Activated CD8-positive, alpha-beta memory T cell treated with anti-CD3 and anti-CD28 coated beads for 36 hours (primary cell): ENCODE measurements around the gene PGAM2. TPM values are rescaled to one million over a fixed set of nuclear protein-coding genes. Genes with fewer than 3 reads are reported as not detected.
"Not testable (repeated sequence)": the region's sequence is repeated elsewhere in the genome, so short reads cannot be mapped to it uniquely, and the experiment has no call there.

Source experiments
- CTCF ChIA-PET: fragments of 350-600 bp; sonication (Branson Sonifier 250); formaldehyde crosslinking; loops from one replicate; lab custom pipeline; 2021; ENCODE audit warnings: antibody characterized with exemption; lab: Charles Lee
- POLR2A ChIA-PET: fragments of 350-600 bp; sonication (Branson Sonifier 250); formaldehyde crosslinking; loops from one replicate; lab custom pipeline; 2021; ENCODE audit warnings: antibody characterized with exemption; lab: Charles Lee
- total RNA-seq, 2 experiments: library from RNA; stranded (reverse); gene quantifications; one replicate each; pipeline ENCODE4 v1.2.3, GENCODE V29; 2021

PGAM2 gene
- total RNA-seq, 2 experiments from 2014 or later: not detected

- POLR2A ChIA-PET: interaction anchor here (0.6 to 1.1 kb wide), 5 partner anchors 11 to 446 kb away, joined by 3 to 7 read pairs (median 3); partner anchors contain the start of genes NUDCD3, PGAM2 and UBE2D4
- CTCF ChIA-PET: interaction anchor here (0.6 to 1.6 kb wide), 2 partner anchors 21 to 24 kb away, joined by 3 to 5 read pairs; partner anchors contain the start of gene PGAM2
Observed at GRCh38 chr7:44044315-44045225, 20.8 kb downstream of the PGAM2 start, which contains the start of gene DBNL. DBNL (plus strand) TSS chr7:44044702; CDS start chr7:44044738, 36 bp downstream.

- POLR2A ChIA-PET: interaction anchor here (0.7 to 1.1 kb wide), 4 partner anchors 21 to 446 kb away, joined by 3 to 7 read pairs (median 4); partner anchors contain the start of genes NUDCD3, PGAM2 and UBE2D4
- CTCF ChIA-PET: interaction anchor here (0.6 to 1.6 kb wide), 2 partner anchors 21 to 24 kb away, joined by 3 to 5 read pairs; partner anchors contain the start of gene PGAM2
Observed at GRCh38 chr7:44043902-44044301, 21.5 kb downstream of the PGAM2 start.

- CTCF ChIA-PET: interaction anchor here (0.7 kb wide), 1 partner anchor 27 kb away, joined by 4 read pairs; no protein-coding TSS in a partner anchor
- POLR2A ChIA-PET: interaction anchor here (0.6 kb wide), 1 partner anchor 34 kb away, joined by 3 read pairs; no protein-coding TSS in a partner anchor
Observed at GRCh38 chr7:44042221-44042620, 23.1 kb downstream of the PGAM2 start.

- CTCF ChIA-PET: not testable (repeated sequence)
Observed at GRCh38 chr7:44040493-44040891, 24.9 kb downstream of the PGAM2 start.

GRCh38 chr7:44039800-44040492, 25.4 kb downstream of the PGAM2 start:
- CTCF ChIA-PET, POLR2A ChIA-PET: not testable (repeated sequence)

More at GRCh38 chr7:44040493-44040891, 24.9 kb downstream of the PGAM2 start:
- POLR2A ChIA-PET: not testable (repeated sequence)

GRCh38 chr7:44038961-44039558, 26.3 kb downstream of the PGAM2 start:
- CTCF ChIA-PET, POLR2A ChIA-PET: not testable (repeated sequence)

- CTCF ChIA-PET, POLR2A ChIA-PET: not testable (repeated sequence)
Observed at GRCh38 chr7:44038553-44038952, 26.8 kb downstream of the PGAM2 start.

- CTCF ChIA-PET, POLR2A ChIA-PET: not testable (repeated sequence)
Observed at GRCh38 chr7:44037951-44038350, 27.4 kb downstream of the PGAM2 start.

- POLR2A ChIA-PET, CTCF ChIA-PET: not testable (repeated sequence)
Observed at GRCh38 chr7:44036364-44036763, 29.0 kb downstream of the PGAM2 start.

GRCh38 chr7:44033971-44034844, 31.2 kb downstream of the PGAM2 start:
- CTCF ChIA-PET, POLR2A ChIA-PET: not testable (repeated sequence)

GRCh38 chr7:44032031-44032430, 33.3 kb downstream of the PGAM2 start:
- ChIA-PET CTCF (interaction anchor here (1.2 kb wide), 1 partner anchor 127 kb away, joined by 3 read pairs; no protein-coding TSS in a partner anchor), POLR2A (interaction anchor here (0.6 kb wide), 1 partner anchor 26 kb away, joined by 3 read pairs; no protein-coding TSS in a partner anchor)

- CTCF ChIA-PET: interaction anchor here (1.2 kb wide), 1 partner anchor 127 kb away, joined by 3 read pairs; no protein-coding TSS in a partner anchor
- POLR2A ChIA-PET: not testable (repeated sequence)
Observed at GRCh38 chr7:44031319-44031718, 34.0 kb downstream of the PGAM2 start.

GRCh38 chr7:44030029-44030428, 35.3 kb downstream of the PGAM2 start:
- POLR2A ChIA-PET, CTCF ChIA-PET: not testable (repeated sequence)

GRCh38 chr7:44029433-44029832, 35.9 kb downstream of the PGAM2 start:
- POLR2A ChIA-PET, CTCF ChIA-PET: not testable (repeated sequence)

GRCh38 chr7:44022796-44023467, 42.4 kb downstream of the PGAM2 start:
- POLR2A ChIA-PET, CTCF ChIA-PET: not testable (repeated sequence)

- POLR2A ChIA-PET, CTCF ChIA-PET: not testable (repeated sequence)
Observed at GRCh38 chr7:44022069-44022468, 43.3 kb downstream of the PGAM2 start.

- ChIA-PET POLR2A (interaction anchor here (0.7 to 1.5 kb wide), 2 partner anchors 61 to 441 kb away, joined by 3 to 5 read pairs; no protein-coding TSS in a partner anchor), CTCF (interaction anchor here (1.0 kb wide), 1 partner anchor 24 kb away, joined by 5 read pairs; the partner anchor contains the start of gene DBNL)
Observed at GRCh38 chr7:44019825-44020224, 45.5 kb downstream of the PGAM2 start.
